NCI-H226 (cell line): Measurements from ENCODE around the gene LRRC8C.

ENCODE experiments used
- DNase-seq: peaks from one replicate; pipeline ENCODE4 v3.0.0-alpha.2; 2015

LRRC8C gene

DNA sequence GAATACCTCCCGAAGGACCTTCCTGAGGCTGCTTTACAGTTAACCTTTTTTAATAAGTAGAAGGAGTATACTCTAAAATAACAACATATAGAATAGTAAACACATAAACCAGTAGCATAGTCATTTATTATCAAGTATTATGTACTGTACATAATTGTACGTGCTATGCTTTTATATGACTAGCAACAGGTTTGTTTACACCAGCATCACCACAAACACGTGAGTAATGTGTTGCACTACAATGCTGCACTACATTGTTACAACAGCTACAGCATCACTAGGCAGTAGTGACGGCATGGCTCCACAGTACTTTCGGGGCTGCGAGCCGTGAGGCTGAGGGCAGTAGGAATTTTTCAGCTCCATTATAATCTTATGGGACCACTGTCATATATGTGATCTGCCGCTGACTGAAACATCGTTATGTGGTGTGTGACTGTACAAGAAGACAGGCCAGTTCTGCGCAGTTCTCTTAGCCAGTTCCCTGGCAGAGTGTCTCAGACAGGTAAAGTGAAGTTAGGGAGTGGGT, 105.1 kb downstream of the LRRC8C start:
- DNase-seq: no peak

DNA sequence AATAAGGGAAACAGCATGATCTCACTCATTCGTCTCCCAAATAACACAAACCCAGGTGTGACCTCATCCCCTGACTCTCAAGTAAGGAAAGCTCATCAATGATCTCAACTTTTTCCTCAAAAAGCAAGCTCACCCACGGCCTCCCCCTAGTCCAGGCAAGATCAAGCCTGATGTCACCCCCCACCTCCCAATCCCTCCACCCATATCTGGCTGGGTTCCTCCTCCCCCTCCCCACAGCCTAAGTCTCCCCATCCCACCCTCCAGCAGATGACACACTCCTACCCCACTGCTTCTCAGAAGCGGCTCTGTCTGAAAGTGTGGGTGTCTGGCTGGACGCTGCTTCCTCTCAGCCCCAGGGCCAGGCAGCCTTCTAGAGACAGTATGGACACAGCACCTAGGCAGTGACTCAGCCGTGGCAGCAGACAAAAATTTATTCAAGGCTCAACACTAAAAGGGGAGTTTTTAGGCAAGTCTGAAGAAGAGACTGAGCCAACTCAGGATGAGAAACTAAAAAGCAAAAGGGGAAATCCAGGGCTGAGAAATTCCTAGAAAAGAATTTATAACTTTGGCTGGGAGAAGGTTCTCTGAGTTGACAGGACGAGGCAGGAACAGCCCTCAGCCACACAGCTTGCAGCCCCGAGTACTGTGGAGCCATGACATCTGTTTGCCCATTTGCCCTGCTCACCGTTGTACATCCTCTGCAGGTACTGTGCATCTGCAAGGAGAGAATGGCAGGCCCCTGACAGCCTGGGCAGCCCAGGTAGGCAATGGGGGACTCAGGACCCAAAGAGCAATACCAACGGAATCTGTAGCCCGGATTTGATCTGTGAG, 106.3 kb downstream of the LRRC8C start:
- peak; percentile 51 for DNase-seq

DNA sequence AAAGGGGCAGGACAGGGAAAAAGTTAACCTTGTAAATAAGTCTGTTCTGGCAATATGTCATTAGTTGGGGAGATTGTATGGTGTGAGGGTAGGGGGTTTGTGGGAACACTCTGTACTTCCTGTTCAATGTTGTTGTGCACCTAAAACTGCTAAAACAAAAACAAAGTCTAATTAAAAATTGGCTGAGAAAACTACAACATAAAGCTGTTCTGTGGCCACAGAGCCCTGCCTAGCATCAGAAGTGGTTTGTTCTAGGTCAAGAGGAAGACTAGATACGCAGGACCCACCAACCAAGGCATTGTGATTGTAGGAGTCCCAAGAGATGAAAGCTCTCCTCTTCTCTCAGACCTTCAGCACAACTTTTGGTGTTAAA, 106.9 kb downstream of the LRRC8C start:
- DNase-seq: no peak

DNA sequence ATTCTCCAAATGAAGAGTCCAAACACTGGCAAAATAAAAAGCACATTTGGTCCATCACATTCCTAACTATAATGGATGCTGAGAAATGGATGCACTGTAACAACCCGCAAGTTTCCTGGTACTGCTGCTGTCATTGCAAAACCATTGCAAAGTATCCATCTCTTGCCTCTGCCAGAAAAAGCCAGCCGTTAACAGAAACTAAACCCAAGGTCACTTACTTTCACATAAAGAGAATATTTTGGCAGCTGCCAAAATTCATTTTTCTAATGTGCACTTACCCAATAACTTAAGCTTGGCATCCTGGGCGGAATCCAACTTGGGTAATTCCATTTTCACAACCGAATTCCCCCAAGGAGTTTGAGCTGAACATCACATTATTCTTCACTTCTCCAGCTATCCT, 110.9 kb downstream of the LRRC8C start:
- DNase-seq: no peak

GRCh38 chr1:89746424-89747149, 113.7 kb downstream of the LRRC8C start:
- no peak for DNase-seq

DNA sequence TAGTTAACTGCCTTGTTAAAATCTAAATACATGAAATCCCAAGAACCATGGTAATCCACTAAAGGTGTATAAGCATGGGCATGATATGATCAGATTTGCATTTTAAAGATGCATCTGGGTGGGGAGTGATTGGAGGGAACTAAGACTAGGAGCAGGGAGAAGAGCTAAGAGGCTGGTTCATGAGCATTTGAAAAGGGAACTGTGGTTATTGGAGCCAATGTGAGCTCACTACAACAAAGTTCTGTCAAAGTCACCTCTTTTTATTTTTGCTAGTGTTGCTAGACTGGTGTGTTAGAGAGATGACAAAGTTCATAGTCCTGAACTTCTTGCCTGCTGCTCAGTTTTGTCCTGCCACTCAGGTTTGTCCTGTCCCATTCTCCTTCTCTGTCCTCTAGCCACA, 120.8 kb downstream of the LRRC8C start:
- DNase-seq: no peak

- peak; percentile 5 for DNase-seq
These were observed 121.6 kb downstream of the LRRC8C start for GRCh38 chr1:89754518-89754917.

DNA sequence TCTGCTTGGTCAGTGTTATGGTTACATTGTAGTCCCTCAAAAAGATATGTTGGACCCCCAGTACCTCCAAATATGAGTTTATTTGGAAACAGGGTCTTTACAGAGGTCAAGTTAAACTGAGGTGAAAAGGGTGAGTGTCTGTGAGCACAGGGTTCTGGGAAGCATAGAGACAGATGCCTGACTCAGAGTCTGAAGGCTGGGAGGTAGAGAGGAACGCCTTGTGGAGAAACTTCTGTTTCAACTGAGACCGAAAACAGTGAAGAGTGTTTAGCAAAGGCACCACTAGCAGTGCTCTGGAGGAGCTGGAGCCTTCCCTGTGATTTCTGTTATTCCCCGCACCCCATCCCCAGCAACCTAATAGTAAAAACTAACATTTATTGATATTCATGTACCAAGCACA, 122.7 kb downstream of the LRRC8C start:
- no peak for DNase-seq

GRCh38 chr1:89757532-89757931, 124.6 kb downstream of the LRRC8C start:
- no peak for DNase-seq

GRCh38 chr1:89758156-89758555, 125.2 kb downstream of the LRRC8C start:
- no peak for DNase-seq

- no peak for DNase-seq
These were observed 126.1 kb downstream of the LRRC8C start for GRCh38 chr1:89759036-89759435.

DNA sequence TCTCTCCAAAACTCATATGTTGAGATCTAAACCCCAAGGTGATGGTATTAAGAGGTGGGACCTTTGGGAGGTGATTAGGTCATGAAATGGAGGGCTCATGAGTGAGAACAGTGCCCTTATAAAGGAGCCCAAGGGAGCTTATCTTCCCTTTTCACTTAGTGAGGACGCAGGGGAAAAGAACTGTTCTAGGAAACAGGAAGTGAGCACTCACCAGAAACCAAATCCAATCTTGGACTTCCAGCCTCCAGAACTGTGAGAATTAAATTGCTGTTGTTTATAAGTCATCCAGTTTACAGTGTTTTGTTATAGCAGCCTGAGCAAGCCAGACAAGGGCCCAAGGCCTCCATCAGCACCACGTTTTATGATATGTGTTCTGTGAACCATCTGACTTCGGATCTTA, 127.6 kb downstream of the LRRC8C start:
- no peak for DNase-seq

DNA sequence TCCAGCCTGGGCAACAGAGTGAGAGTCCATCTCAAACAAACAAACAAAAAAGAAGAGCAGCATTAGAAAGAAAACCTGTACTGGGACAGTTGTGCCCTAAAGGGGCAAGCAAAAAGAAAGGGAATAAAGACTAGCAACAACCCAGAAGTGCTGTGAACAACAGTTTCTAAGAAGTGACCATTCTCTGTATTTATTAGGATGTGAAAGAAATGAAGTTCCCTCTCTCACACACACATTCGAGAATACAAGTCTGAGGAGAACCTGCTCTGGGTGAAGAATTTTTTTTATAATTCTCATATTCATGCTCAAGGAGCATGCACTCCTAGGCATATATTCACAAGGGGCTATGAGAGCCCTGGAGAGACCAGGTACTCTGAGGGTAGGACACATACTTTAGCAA, 128.4 kb downstream of the LRRC8C start:
- no peak for DNase-seq

- DNase-seq: no peak
These were observed 129.0 kb downstream of the LRRC8C start for GRCh38 chr1:89761901-89762300.

GRCh38 chr1:89762386-89762778, 129.5 kb downstream of the LRRC8C start:
- no peak for DNase-seq

DNA sequence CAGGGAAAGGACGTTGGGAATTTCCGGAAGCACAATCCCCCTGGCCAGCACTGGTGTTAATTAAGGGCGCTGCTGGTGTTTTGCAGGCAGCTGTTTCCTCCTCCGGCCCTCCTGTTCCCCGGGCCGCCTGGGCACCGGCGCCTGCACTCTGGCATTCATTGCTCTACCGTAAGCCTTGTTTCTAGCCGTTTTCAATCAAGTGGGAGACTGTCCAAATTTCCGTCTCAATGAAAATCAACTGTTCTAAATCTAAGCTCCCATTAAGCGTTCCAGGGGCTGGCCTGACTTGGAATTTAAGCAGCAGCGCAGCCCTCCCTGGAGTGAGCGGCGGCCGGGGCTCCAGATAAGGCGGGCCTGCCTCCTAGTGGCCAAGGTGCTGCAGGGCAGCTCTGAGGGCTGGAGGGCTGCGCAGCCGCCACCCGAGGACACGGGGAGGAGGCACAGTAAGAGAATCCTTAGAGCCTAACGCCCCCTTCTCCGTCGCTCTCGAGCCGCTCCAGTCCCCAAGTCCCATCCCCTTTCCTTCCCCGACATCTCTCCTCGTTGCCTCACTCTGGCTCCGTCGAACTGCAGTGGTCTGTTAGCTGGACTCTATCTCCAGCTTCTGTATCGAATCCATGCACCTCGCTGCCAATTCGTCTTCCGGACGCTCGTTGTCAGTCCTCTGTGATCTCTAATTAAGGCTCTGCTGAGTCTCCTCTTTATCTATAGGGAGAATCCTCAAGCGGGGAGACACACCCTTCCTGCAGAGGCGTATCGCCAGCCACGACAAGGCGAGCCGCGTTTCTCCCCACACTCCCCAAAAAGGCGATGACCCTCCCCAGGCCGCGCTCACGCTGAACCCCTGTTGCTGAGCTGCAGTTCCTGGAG, 130.1 kb downstream of the LRRC8C start:
- peak; percentile 59 for DNase-seq

DNA sequence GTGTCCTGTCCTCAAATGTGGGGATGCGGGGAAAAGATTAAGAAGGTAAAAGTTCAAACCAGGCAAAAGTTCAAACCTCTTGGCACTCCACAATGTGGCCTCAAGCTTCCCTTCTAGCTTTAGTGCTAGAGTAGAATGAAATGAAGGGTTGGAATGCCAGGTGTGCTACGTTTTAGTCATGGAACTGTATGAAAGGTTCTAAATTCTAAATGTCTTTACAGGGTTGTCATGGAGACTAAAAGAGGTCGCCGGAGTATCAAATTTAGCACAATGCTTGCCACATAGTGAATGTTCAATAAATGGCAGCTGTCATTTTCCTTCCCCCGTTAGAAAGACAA, 130.7 kb downstream of the LRRC8C start:
- DNase-seq: no peak

DNA sequence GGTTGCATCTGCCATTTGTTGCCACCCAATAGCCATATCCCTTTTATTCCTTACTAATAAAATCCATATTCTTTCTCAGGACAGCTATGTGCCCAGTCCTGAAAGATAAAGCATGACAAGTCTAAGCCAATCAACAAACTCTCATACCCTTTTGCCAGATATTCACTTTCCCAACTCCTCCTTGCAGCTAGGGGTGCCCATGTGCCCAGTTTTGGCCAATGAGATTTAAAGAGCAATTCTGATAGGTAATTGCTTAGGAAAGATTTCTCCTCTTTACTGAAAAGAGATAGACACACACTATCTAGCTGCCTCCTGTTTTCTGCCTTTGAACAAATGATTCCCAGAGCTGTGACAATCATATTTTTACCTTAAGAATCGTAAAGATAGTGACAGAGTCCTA, 132.9 kb downstream of the LRRC8C start:
- no peak for DNase-seq

GRCh38 chr1:89767618-89768017, 134.7 kb downstream of the LRRC8C start:
- DNase-seq: no peak
